MM.1S (cell line): ENCODE data around the gene EPHA6.

Experiments
- DNase-seq: peaks from one replicate; pipeline ENCODE4 v3.0.0-alpha.2; 2015
- H2AFZ ChIP-seq: fragments of 300-600 bp; sonication (generic); 2 replicates; pipeline ENCODE4 v1.6.0; 2016; ENCODE audit warnings: antibody characterized with exemption, low read length
- H3F3A ChIP-seq: fragments of 300-600 bp; sonication (generic); 2 replicates; pipeline ENCODE4 v1.6.1; 2016; ENCODE audit warnings: mild to moderate bottlenecking, antibody characterized with exemption, low read length, moderate library complexity, mixed read lengths; ENCODE audit not compliant: insufficient read depth
- H3K27ac ChIP-seq: fragments of 300-600 bp; sonication (generic); 2 replicates; pipeline ENCODE4 v1.5.1; 2016; ENCODE audit warnings: mild to moderate bottlenecking, low read length
- H3K27me3 ChIP-seq: fragments of 300-600 bp; sonication (generic); replicated peaks from 2 replicates; pipeline ENCODE4 v1.6.0; 2016; ENCODE audit warnings: low read length; ENCODE audit not compliant: insufficient read depth
- H3K36me3 ChIP-seq: fragments of 300-600 bp; sonication (generic); replicated peaks from 2 replicates; pipeline ENCODE4 v1.6.1; 2016; ENCODE audit warnings: mild to moderate bottlenecking, low read length, mixed read lengths; ENCODE audit not compliant: insufficient read depth
- H3K4me1 ChIP-seq: fragments of 300-600 bp; sonication (generic); 2 replicates; pipeline ENCODE4 v1.6.1; 2016; ENCODE audit warnings: low read length, mixed read lengths
- H3K4me2 ChIP-seq: fragments of 300-600 bp; sonication (generic); 2 replicates; pipeline ENCODE4 v1.6.0; 2016; ENCODE audit warnings: low read depth, low read length
- H3K4me3 ChIP-seq: fragments of 300-600 bp; sonication (generic); 2 replicates; pipeline ENCODE4 v1.5.1; 2016; ENCODE audit warnings: low read length, mixed read lengths
- H3K79me2 ChIP-seq: fragments of 300-600 bp; sonication (generic); 2 replicates; pipeline ENCODE4 v1.6.1; 2016; ENCODE audit warnings: mixed run types, low read length, mixed read lengths
- H3K9ac ChIP-seq: fragments of 300-600 bp; sonication (generic); 2 replicates; pipeline ENCODE4 v1.6.1; 2016; ENCODE audit warnings: low read length, mixed read lengths
- H3K9me2 ChIP-seq: fragments of 300-600 bp; sonication (generic); replicated peaks from 2 replicates; pipeline ENCODE4 v1.6.1; 2016; ENCODE audit warnings: mild to moderate bottlenecking, low read length, mixed read lengths; ENCODE audit not compliant: insufficient read depth
- H3K9me3 ChIP-seq: fragments of 300-600 bp; sonication (generic); replicated peaks from 2 replicates; pipeline ENCODE4 v1.6.1; 2016; ENCODE audit warnings: mild to moderate bottlenecking, low read length, mixed read lengths; ENCODE audit not compliant: insufficient read depth
- H4K20me1 ChIP-seq: fragments of 300-600 bp; sonication (generic); 2 replicates; pipeline ENCODE4 v1.6.1; 2016; ENCODE audit warnings: mild to moderate bottlenecking, low read length, moderate library complexity, mixed read lengths; ENCODE audit not compliant: insufficient read depth
- EZH2 ChIP-seq: fragments of 300-600 bp; sonication (generic); optimal IDR thresholded peaks from 2 replicates; pipeline ENCODE3; 2017; ENCODE audit warnings: low read depth, mild to moderate bottlenecking, antibody characterized with exemption, low read length, mixed read lengths
- EZH2phosphoT487 ChIP-seq: fragments of 300-600 bp; sonication (generic); IDR thresholded peaks from 2 replicates; pipeline ENCODE4 v1.6.1; 2018; ENCODE audit warnings: antibody characterized with exemption, low read length
- TF ChIP-seq, protein P1 (sequence below): fragments of 300-600 bp; sonication (generic); IDR thresholded peaks from 2 replicates; pipeline ENCODE4 v1.5.1; 2016; ENCODE audit warnings: antibody characterized with exemption, low read length, mixed read lengths

EPHA6 gene

DNA sequence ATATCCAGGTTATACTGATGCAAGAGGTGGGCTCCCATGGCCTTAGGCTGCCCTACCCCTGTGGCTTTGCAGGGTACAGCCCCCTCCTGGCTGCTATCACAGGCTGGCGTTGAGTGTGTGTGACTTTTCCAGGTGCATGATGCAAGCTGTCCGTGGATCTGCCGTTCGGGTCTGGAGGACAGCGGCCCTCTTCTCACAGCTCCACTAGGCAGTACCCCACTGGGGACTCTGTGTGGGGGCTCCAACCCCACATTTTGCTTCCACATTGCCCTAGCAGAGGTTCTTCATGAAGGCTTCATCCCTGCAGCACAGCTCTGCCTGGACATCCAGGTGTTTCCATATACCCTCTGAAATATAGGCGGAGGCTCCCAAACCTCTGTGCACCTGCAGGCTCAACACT, 610.6 kb downstream of the EPHA6 start:
- Histone ChIP-seq H3K9me2 (no peaks in the 10 kb centered on the region), H3K9me3 (no peaks in the 10 kb centered on the region), H3K27me3 (no peaks in the 10 kb centered on the region), H3K4me3 (no peak overlapping the region), H3K9ac (no peak overlapping the region), H3K79me2 (no peaks in the 10 kb centered on the region), H3K36me3 (no peaks in the 10 kb centered on the region), H3F3A (no peaks in the 10 kb centered on the region), H3K4me2 (no peak overlapping the region), H4K20me1 (no peaks in the 10 kb centered on the region), H3K4me1 (no peaks in the 10 kb centered on the region), H3K27ac (no peak overlapping the region), H2AFZ (no peak overlapping the region)
- no peak for DNase-seq
- TF ChIP-seq EZH2 (no peak), EZH2phosphoT487 (no peak)
- TF ChIP-seq, protein P1, sequence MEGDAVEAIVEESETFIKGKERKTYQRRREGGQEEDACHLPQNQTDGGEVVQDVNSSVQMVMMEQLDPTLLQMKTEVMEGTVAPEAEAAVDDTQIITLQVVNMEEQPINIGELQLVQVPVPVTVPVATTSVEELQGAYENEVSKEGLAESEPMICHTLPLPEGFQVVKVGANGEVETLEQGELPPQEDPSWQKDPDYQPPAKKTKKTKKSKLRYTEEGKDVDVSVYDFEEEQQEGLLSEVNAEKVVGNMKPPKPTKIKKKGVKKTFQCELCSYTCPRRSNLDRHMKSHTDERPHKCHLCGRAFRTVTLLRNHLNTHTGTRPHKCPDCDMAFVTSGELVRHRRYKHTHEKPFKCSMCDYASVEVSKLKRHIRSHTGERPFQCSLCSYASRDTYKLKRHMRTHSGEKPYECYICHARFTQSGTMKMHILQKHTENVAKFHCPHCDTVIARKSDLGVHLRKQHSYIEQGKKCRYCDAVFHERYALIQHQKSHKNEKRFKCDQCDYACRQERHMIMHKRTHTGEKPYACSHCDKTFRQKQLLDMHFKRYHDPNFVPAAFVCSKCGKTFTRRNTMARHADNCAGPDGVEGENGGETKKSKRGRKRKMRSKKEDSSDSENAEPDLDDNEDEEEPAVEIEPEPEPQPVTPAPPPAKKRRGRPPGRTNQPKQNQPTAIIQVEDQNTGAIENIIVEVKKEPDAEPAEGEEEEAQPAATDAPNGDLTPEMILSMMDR, result no peak

DNA sequence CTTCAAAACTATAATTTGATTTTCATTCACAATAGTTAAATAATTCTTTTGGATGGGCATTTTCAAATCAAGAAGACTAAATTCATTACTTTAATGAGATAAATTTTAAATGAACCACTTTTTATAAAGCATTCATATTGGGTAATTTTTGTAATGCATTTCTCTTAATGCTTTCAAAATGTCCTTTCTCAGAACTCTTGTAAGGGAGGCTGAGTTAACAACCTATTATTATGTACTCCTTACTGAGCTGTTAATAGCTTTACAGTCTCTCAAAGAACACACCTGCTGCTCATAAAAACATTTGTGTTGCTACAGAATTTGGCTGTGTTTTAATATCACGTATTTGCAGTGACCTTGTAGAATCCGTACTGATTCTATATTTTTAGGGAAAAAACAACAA, 616.2 kb downstream of the EPHA6 start:
- no peak for TF ChIP-seq EZH2phosphoT487
- TF ChIP-seq, protein P1, result no peak
- Histone ChIP-seq H3K9me3 (no peaks in the 10 kb centered on the region), H2AFZ (no peak overlapping the region), H3K9me2 (no peaks in the 10 kb centered on the region), H3F3A (no peaks in the 10 kb centered on the region), H3K4me1 (no peaks in the 10 kb centered on the region), H3K27ac (no peak overlapping the region), H3K9ac (no peak overlapping the region), H3K27me3 (no peaks in the 10 kb centered on the region), H3K79me2 (no peaks in the 10 kb centered on the region), H3K36me3 (no peaks in the 10 kb centered on the region), H3K4me2 (no peak overlapping the region), H4K20me1 (no peaks in the 10 kb centered on the region), H3K4me3 (no peak overlapping the region)
- DNase-seq, result no peak

DNA sequence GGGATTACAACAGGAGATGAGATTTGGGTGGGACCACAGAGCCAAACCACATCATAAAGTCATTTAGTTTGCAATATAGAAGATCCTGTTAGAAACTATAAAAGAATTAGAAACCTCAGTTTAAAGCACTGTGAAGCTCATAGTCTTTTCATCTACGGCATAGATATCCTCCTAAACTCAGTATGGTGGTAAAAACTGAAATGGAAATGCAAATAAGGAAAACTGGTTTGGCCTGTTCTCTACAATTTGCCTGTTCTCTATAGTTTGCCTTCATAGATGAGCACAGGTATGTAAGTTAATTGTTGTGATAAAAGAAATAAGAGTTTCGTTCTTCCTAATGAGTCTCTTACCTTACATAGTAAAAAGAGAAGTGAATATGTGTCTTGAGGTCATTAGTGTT, 618.5 kb downstream of the EPHA6 start:
- no peak for TF ChIP-seq EZH2phosphoT487
- TF ChIP-seq, protein P1, result no peak
- no peak for TF ChIP-seq EZH2
- H3K27ac ChIP-seq, result no peak overlapping the region
- H3K4me1 ChIP-seq, result no peaks in the 10 kb centered on the region
- no peaks in the 10 kb centered on the region for H3K9me3 ChIP-seq
- DNase-seq, result no peak
- H3K9ac ChIP-seq, result no peak overlapping the region
- no peaks in the 10 kb centered on the region for H3K27me3 ChIP-seq
- no peaks in the 10 kb centered on the region for H3F3A ChIP-seq
- no peaks in the 10 kb centered on the region for H3K9me2 ChIP-seq
- H3K36me3 ChIP-seq, result no peaks in the 10 kb centered on the region
- H3K79me2 ChIP-seq, result no peaks in the 10 kb centered on the region
- H2AFZ ChIP-seq, result no peak overlapping the region
- no peak overlapping the region for H3K4me2 ChIP-seq
- H3K4me3 ChIP-seq, result no peak overlapping the region
- no peaks in the 10 kb centered on the region for H4K20me1 ChIP-seq

DNA sequence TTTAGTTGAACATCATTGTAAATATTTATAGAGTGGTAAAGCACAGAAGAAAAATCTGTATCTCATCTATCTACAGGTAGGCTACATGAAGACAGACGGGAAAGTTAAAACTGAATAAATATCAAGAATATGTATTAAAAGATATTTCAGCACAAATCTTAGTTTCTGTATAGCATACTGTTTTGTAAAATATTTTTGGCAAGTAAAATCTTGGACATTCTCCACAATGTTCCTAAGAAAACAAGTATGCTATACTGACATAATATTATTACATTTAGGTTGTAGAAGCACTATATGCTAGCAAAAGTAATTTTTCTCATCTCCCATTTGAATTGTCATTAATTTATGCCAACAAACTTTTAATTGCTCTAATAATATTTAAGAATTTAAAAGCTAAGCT, 623.7 kb downstream of the EPHA6 start:
- H3K27ac ChIP-seq, result no peak overlapping the region
- no peak for DNase-seq
- no peak overlapping the region for H2AFZ ChIP-seq

More for the DNA sequence above, 623.7 kb downstream of the EPHA6 start:
- H3K4me2 ChIP-seq, result no peak overlapping the region
- H3K27me3 ChIP-seq, result no peaks in the 10 kb centered on the region
- H3K4me3 ChIP-seq, result no peak overlapping the region
- H3K9ac ChIP-seq, result no peak overlapping the region
- H3K9me2 ChIP-seq, result no peaks in the 10 kb centered on the region
- H3K9me3 ChIP-seq, result no peaks in the 10 kb centered on the region
- no peaks in the 10 kb centered on the region for H3K36me3 ChIP-seq
- no peaks in the 10 kb centered on the region for H3K79me2 ChIP-seq
- H3K4me1 ChIP-seq, result no peaks in the 10 kb centered on the region
- no peaks in the 10 kb centered on the region for H3F3A ChIP-seq
- H4K20me1 ChIP-seq, result no peaks in the 10 kb centered on the region
- TF ChIP-seq, protein P1, result no peak
- TF ChIP-seq EZH2phosphoT487, result no peak
- TF ChIP-seq EZH2, result no peak
